Transverse colon (tissue), 4 donors: ENCODE data around the gene PLBD2.

ENCODE experiments used
- POLR2A ChIP-seq: fragments of 450-650 bp; IDR thresholded peaks from one replicate; pipeline ENCODE4 v1.6.1; 2016; ENCODE audit warnings: antibody characterized with exemption, mild to moderate bottlenecking, moderate library complexity
- POLR2AphosphoS5 ChIP-seq, 3 donors: sonication (generic); formaldehyde crosslinking; IDR thresholded peaks; one replicate each; pipeline ENCODE4 v1.6.1; 2016; ENCODE audit warnings: antibody characterized with exemption in 3 of 3
- TF ChIP-seq, protein P1 (sequence below), 5 experiments: fragments of 200-600 bp in 3 of 5; fragments of 450-650 bp in 2 of 5; sonication (generic) in 3 of 5; IDR thresholded peaks; 1 replicate in 2 of 5; 2 replicates in 3 of 5; pipeline ENCODE4 v1.5.1; 2016 to 2017; ENCODE audit warnings: antibody characterized with exemption in 5 of 5, inconsistent platforms in 3 of 5, mild to moderate bottlenecking in 2 of 5, moderate library complexity in 1 of 5

DNA sequence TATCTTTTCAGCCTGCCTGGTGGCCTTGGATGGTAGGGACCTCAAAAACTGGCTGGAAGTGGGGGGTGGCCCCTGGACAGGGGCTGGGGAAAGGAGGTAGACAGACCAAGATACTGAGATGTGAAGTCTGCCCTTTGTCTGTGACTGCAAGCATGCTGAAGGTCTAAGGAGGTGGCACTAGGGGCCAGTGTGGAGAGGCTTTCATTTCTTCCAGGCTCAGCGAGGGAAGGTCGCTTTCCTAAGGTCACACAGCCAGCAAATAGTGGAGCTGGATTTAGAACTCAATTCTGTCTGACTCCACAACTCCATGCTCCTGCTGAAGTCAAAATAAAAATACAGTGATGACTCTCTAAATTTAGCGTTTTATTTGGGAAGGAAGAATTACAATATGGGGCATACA lies 11.3 kb upstream of the PLBD2 start:
- TF ChIP-seq POLR2A, result no peak
- no peak for TF ChIP-seq POLR2AphosphoS5 (IDR thresholded peaks at IDR 0.05)
- TF ChIP-seq, protein P1, sequence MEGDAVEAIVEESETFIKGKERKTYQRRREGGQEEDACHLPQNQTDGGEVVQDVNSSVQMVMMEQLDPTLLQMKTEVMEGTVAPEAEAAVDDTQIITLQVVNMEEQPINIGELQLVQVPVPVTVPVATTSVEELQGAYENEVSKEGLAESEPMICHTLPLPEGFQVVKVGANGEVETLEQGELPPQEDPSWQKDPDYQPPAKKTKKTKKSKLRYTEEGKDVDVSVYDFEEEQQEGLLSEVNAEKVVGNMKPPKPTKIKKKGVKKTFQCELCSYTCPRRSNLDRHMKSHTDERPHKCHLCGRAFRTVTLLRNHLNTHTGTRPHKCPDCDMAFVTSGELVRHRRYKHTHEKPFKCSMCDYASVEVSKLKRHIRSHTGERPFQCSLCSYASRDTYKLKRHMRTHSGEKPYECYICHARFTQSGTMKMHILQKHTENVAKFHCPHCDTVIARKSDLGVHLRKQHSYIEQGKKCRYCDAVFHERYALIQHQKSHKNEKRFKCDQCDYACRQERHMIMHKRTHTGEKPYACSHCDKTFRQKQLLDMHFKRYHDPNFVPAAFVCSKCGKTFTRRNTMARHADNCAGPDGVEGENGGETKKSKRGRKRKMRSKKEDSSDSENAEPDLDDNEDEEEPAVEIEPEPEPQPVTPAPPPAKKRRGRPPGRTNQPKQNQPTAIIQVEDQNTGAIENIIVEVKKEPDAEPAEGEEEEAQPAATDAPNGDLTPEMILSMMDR (IDR thresholded peaks at IDR 0.05), result no peak
